Measurements from ENCODE around the gene IP6K1.
A peak's percentile ranks its signal among the peaks of the same experiment; 100 is the strongest.
"Not testable (repeated sequence)": the region's sequence is repeated elsewhere in the genome, so short reads cannot be mapped to it uniquely, and the experiment has no call there.

Gene IP6K1

DNA sequence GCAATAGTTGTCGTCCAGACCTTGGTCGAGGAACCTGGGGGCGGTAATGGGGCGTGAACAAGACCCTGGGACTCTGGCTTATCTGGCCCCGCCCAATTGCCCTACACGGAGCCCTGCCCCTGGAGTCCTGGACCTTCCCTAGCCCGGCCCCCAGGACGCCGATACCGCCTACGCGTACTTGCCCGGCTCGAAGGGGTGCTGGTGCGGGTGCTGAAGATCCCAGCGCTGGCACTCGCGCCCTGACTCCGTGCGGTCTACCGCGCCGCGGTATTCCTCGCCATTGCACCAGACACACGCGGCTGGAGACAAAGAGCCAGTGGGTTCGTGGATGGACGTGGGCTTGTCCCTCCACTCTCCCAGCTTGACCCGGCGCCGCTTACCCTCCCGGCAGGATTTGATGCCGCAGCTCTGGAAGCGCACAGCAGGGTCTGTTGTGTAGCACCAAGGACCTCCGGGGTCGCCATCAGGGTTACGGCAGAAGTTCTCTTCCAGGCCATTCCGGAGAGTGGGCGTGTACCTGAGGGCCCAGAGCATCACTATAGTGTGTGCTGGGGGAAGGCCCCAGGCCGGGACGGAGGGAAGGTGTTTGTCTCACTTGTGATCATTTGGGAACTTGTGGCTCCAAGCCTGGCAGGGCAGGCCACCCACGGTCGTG, 99.4 kb downstream of the IP6K1 start:
- peak; percentile 36 for DNase-seq

DNA sequence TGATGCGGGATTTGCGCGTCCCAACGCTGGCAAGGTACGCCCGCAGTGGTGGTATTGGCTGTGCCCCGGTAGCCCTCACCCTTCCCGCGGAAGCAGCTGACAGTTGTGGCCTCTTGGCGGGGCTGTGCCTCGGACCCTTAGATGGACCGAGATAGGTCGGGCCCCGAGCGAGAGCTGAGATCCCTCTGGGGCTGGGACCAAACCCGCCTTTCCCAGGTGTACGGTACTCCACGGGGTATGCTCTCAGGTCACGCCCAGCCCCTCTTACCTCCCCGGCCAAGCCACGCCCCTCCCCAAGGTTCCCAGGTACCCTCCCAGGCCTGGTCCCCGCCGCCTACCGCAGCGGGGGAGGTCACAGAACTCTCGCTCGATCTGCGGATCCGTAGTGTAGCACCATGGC, 100.0 kb downstream of the IP6K1 start:
- DNase-seq: not testable (repeated sequence)

DNA sequence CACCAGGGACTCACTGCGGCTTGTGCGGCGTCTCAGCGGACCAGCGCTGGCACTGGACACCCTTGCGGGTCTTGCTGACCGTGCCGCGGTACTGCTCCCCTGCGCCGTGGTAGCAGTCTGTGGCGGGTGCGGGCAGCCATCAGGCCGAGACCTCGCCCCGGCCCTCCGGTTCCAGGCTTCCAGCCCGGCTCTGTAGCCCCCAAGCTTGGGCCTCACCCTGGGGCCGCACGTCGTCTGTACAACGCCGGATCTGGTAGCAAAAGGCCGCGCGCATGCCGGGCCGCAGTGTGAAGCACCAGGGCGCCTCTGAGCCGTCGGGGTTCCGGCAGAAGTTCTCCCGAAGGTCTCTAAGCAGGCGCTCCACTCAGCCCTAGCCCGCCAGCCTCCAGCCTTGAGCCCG, 100.5 kb downstream of the IP6K1 start:
- DNase-seq: not testable (repeated sequence)

DNA sequence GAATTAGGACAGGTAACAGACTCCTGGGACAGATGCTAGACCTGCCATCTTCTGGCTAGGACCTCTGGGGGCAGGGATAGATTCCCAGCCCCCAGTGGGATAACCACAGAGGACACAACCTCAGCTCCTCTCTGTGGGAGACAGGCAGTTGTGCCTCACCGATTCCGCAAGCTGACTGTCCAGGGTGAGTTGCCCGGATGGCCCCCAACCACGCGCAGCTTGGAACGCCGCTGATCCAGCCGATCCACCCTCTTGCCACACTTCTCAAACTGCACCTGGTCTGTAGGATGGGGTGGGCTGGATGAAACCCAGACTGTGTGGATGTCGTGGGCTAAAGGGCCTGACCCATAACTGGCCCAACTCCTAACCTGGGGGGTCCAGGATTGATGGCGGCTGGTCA, 101.2 kb downstream of the IP6K1 start:
- DNase-seq: not testable (repeated sequence)

DNA sequence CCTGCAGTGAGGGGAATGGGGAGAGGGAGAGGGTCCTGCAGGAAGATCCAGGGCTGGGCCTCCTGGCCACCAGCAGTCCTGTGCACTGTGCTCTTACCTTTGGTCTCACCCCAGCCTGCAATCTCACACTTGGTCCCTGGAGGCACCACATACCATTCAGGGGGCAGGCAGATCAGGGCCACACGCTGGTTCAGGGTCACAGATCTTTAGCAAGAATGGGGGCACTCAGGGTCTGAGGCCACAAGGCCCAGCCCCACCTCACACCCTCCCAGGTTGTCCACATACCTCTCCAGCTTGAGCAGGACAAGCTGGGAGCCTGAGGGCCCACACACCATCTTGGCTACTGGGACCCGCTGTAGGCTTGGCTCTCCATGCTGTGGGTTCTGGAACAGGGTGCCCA, 101.9 kb downstream of the IP6K1 start:
- DNase-seq: not testable (repeated sequence)

DNA sequence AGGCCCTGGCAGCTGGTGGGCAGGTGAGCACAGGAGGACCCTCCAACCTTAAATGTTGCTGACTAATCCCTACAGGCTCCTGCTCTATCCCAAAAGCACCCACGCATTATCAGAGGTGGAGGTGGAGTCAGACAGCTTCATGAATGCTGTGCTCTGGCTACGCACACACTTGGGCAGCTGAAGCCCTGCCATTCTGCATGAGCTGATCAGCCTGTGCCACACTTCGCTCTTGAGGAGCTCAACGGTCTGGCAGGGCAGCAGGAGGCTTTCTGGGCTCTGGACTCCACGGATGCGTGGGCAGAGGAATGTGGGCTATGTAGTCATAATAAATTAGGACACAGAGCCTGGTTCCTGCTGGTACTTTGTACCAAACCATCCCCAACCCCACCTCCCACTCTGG, 103.2 kb downstream of the IP6K1 start:
- no peak for DNase-seq

DNA sequence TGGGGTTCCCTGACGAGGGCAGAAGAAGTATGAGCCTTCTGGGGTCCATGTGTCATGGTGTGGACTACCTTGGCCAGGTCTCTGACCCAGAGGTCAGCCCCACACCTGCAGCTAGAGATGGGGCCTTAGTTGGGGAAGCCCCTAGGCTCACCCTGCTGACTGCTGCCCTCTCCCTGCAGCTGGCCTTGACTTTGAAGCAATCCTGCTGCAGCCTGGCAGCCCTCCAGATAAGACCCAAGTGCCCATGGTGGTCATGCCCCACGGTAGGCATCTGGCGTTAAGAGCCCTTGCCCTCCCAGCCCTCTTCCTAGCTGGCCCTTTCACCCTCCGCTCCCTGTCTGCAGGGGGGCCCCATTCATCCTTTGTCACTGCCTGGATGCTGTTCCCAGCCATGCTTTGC, 104.8 kb downstream of the IP6K1 start:
- DNase-seq: no peak

DNA sequence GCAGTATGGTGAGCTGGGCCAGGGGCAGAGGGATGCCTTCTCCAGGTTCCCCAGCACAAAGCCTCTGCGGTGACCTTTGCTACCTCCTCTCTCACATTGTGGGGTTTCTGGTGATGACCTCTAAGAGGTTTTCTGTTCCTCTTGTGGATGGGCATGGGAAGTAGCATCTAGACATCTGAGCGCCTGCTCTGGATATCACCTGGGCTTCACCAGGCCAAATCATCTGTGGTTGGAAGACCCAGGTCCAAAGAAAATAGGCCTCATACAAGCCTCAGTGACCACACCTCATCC, 105.2 kb downstream of the IP6K1 start:
- DNase-seq: no peak

DNA sequence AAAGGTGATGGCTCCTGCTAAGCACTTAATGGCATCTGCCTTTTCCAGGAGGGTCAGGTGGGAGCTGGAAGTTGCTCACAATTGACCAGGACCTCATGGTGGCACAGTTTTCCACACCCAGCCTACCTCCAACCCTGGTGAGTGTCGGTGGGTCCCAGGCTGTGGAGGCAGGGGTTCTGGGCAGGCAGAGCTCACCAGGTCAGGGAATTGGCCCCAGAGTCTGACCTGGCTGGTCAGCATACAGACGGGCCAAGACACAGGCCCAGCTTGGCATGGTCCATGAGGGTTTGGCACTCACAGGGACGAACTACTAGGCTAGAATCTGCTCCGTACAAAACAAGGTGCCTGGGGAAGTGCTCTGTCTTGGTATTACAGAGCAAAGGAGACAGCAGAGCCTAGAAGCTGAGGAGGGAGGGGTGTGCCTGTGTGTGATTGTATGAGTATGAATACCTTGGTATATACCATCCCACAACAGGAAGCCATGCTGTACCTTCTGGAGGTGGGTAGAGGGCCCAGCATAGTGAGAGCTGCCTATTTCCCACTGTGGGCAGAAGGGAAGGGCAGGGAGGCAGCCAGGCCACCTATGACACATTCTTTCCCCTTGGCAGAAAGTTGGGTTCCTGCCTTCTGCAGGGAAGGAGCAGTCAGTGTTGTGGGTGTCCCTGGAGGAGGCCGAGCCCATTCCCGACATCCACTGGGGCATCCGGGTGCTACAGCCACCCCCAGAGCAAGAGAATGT, 105.7 kb downstream of the IP6K1 start:
- DNase-seq: no peak

DNA sequence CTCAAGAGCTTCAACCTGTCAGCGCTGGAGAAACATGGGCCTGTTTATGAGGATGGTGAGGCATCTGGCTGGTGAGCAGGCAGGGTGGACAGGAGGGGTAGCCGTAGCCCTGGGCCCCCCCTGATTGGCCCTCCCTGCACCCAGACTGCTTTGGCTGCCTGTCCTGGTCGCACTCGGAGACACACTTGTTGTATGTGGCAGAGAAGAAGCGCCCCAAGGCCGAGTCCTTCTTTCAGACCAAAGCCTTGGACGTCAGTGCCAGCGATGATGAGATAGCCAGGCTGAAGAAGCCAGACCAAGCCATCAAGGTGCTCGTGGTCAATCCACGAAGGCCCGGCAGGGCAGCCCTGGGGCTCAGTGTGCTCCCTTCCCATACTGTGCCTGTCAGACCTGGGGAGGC, 110.4 kb downstream of the IP6K1 start:
- DNase-seq: no peak

DNA sequence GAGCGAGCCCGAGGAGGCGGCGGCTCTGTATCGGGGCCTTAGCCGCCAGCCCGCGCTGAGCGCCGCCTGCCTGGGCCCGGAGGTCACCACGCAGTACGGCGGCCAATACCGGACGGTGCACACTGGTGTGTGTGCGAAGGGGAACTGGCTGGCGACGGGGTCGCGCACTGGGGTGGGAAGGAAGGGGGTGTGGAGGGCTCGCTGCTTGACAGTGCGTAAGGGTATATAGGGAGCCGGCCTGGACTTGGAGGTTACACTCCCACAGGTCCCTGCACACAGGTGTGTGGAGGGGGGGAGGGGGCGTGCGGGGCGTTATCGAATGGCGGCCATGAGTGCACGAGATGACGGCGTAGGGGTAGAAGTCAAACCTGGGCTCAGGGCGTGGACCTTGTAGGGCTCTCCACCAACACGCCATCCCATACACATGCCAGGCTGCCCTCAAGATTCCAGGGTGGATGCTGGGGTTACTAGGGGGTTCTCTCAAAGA, 111.8 kb downstream of the IP6K1 start:
- no peak for DNase-seq

Data from fibroblast of skin of abdomen (primary cell).